ENCODE results near the gene SPHK2.
"Not testable (repeated sequence)": the region's sequence is repeated elsewhere in the genome, so short reads cannot be mapped to it uniquely, and the experiment has no call there.

Gene SPHK2

DNA sequence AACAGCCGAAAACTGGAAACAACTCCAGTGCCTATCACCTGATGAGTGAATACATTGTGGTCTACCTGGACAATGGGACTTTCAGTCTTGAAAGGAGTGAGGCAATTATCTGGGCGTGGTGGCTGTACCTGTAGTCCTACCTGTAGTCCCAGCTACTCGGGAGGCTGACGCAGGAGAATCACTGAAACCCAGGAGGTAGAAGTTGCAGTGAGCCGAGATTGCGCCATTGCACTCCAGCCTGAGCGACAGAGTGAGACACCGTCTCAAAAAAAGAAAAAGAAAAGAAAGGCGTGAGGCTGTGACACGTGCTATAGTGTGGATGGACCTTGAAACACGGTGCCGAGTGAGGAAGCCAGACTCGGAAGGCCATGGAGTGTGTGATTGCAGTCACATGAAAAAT, 57.6 kb downstream of the SPHK2 start:
- TF ChIP-seq, protein P1, sequence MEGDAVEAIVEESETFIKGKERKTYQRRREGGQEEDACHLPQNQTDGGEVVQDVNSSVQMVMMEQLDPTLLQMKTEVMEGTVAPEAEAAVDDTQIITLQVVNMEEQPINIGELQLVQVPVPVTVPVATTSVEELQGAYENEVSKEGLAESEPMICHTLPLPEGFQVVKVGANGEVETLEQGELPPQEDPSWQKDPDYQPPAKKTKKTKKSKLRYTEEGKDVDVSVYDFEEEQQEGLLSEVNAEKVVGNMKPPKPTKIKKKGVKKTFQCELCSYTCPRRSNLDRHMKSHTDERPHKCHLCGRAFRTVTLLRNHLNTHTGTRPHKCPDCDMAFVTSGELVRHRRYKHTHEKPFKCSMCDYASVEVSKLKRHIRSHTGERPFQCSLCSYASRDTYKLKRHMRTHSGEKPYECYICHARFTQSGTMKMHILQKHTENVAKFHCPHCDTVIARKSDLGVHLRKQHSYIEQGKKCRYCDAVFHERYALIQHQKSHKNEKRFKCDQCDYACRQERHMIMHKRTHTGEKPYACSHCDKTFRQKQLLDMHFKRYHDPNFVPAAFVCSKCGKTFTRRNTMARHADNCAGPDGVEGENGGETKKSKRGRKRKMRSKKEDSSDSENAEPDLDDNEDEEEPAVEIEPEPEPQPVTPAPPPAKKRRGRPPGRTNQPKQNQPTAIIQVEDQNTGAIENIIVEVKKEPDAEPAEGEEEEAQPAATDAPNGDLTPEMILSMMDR (IDR thresholded peaks at IDR 0.05; ENCODE audit: control insufficient read depth, extremely low read depth, insufficient read depth), result no peak
- DNase-seq (ENCODE audit: low read depth), result no peak
- no peak overlapping the region for H3K4me3 ChIP-seq (ENCODE audit: low read depth, low read length)

DNA sequence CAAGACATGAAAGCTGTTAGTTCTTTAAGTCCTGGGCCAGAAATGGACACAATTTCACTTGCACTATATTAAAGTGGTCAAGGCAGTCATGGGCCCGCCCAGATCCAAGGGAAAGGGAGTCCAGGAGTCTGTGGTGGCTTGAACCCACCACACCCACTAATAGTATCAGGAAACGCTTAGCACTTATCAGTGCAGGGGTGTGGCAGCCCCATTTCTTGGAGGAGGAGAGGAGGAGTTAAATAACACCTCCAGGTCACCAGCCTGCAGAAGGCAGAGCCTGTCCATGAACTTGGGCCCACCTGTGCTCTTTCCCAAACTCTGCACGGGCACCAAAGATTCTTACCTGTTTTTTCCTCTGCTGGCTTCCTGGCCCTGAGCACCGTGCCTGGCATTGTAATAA, 58.9 kb downstream of the SPHK2 start:
- no peak overlapping the region for H3K4me3 ChIP-seq (ENCODE audit: low read depth, low read length)
- TF ChIP-seq, protein P1 (IDR thresholded peaks at IDR 0.05; ENCODE audit: control insufficient read depth, extremely low read depth, insufficient read depth), result no peak
- DNase-seq (ENCODE audit: low read depth), result no peak

DNA sequence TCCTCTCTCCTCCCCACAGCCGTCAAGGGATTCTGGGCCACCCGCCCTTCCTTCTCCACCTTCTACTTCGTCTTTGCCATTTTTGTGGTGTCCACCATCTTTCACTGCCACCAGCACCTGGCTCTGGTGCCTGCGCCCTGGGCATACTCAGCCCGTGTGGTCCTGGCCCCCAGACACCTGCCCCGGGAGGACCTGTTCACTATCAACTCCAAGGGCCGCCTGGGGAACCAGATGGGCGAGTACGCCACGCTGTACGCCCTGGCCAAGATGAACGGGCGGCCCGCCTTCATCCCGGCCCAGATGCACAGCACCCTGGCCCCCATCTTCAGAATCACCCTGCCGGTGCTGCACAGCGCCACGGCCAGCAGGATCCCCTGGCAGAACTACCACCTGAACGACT, 60.7 kb downstream of the SPHK2 start:
- not testable (repeated sequence) for H3K4me3 ChIP-seq (ENCODE audit: low read depth, low read length); DNase-seq (ENCODE audit: low read depth)

All from LNCaP clone FGC (cell line).